HG03095 (cell line): ENCODE results near the gene ITPR2.

Source experiments
- ATAC-seq: cut with Tn5 transposase; IDR thresholded peaks from one replicate; pipeline ENCODE4 v1.9.1; 2021; ENCODE audit warnings: moderate library complexity; ENCODE audit not compliant: unreplicated experiment

The ITPR2 gene

DNA sequence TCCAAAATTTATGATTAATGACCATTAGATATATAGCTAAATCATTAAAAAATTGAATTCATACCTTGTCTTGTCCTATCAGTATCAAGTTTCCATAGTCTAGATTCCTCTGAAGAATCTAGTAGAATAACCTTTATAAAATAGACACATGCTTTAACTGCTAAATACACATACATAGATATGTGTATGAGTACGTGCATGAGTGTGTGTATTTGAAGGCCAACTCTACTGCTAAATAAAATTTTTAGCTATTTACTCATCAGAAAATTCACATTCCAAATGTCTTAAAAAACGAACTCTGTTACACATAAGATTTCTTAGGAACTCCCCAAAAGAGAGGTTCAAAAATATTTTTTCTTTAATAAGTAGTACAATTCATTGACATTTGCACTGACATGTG, 404.6 kb downstream of the ITPR2 start:
- ATAC-seq = no peak

DNA sequence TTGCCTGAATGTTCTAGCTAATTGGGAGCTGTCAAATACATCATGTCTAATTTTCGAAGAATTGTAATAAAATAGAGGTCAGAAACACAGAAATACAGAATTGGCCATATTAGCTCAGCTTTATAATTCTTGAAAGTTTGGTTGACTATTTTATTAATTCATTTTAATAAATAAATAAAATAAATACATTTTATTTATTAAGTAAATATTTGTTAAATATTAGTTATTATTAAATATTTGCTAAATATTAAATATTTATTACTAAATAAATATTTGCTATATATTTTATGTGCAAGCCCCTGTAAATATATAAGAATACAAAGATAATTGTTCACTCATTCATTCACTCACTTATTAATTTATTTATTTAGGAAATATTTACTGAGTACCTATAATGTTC, 406.3 kb downstream of the ITPR2 start:
- no peak for ATAC-seq

DNA sequence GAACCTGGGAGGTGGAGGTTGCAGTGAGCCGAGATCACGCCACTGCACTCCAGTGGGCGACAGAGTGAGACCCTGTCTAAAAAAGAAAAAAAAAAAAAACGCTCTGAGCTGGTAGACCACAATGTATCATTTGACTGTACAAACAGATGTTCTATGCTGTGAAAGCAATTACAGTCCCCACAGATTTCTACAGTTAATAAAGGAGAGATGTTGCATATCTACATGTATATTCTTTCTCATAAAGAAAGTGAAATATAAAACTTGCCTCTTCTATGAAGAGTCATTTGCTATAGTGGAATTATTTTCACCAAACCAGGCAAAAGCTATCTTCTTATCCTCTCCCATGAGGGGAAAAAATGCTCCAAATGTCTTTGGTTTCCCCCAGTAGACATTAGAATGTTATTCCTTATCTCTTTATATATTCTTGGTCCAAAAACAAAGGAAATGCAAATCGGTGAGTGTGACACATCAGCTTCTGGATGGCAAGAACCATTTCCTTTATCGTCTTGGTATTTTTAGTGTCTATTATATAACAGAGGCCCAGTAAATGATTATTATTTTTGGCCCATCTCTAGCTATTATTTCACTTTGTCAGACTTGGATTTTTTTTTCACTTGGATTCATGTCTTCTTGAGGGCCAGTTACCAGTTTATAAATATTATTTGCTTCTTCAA, 407.3 kb downstream of the ITPR2 start:
- ATAC-seq = peak; percentile 49

DNA sequence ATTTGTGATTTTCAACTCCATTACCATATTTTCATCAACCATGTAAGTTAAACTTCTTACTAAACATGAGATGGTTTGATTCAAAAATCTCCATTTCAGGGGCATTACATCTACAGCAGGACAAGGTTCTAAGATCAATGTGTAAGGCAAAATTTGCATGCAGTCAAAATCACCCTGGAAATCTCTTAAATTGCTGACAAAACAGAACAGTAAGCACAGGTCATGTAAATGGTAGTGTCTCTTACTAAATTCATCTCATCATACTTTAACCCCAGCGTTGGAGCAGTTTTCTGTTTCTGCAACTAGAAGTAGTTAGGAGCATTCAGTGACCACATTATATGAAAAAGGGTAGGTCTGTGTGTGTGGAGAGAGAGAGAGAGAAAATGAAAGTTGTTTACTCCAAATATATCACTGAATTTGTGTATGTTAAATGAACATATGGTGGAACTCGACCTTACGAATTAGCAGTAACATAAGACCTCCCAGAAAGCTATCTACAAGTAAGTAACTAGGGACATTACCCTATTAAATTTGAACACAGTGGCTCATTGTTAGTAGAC, 410.1 kb downstream of the ITPR2 start:
- ATAC-seq = peak; percentile 56

DNA sequence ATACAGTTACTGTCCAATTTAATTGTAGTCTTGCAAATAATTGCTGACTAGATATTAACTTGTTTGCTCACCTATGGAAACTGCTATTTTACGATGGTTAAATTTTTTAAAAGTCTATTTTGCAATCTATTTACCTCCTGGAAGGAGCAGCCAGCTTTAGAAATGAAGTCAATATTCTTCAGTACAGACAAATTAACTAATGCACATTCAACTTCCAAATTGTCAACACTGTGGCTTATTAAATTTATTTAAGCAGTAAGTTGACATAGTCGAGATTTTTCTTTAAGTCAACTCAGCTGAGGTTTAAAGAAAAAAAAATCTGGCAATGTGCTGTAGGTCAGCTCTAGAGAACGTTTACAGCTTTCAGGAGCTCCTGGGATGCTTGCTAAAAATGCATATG, 416.4 kb downstream of the ITPR2 start:
- no peak for ATAC-seq

DNA sequence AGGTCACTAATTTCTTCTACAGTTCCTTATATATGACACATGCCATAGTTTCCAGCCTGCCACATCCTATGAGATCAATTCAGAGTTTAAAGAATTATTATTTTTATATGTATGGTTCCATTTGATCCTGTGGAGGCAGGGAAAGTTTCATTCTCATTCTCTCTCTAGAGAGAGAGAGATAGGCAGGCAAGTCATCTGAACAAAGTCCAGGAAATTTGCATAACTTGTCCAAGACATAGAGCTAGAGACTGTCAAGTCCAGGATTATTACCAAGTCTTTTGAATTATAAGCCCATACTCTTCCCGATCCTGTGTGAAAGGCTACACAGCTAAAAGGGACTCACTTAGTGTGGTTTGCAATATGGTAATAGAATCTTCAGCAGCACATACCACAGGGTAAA, 422.3 kb downstream of the ITPR2 start:
- no peak for ATAC-seq

DNA sequence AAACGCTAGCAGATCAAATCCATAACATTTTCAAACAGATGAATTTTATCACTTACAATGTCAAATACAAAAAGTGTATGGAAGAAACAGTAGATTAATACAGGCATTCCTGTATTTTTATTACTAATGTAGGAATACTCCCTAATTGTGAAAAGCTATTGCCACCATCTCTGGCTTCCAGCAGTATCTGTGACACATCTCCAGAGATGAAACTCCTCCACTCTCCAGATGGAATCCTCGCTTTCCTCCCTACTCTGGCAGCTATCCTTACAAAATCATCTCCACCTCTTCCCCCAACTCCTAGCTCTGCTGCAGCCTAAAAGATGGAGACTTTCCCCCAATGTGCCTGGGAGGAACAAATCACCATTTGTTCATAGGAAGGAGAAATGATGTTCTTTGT, 426.2 kb downstream of the ITPR2 start:
- no peak for ATAC-seq

DNA sequence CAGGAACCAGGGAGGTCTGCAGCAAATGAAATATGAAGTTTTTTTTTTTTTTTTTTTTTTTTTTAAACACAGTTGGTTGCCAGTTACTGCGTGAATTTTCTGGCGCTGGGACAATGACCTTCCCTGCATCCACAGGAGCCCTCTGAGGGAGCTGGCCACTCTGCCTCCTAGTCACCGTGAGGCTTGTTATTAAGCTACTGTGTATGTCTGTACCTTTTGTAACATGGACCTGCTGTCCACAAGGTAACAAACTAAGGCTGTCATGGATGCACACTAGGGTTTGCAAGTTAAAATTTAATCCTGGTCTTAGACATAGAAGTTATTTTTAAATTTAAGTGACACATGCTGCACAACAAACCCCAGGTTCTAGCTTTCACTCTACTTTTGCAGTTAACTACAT, 426.6 kb downstream of the ITPR2 start:
- no peak for ATAC-seq

DNA sequence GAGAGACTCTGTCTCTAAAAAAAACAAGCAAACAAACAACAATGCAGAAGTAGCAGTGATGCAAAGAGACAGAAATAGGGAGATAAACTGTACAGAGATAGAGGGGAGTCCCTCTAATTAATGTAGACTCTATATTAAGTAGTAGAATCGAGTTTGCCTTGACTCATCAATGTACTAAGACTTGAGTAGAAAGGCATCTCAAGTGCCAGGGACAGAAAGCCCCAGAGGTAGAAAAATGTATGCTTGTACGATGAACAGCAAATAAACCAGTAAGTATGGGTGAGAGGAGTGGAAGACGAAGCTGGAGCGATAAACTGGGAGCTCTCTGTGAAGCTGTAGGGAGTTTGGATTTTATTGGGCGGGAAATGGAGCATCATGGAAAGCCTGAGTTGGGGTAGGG, 429.4 kb downstream of the ITPR2 start:
- no peak for ATAC-seq

DNA sequence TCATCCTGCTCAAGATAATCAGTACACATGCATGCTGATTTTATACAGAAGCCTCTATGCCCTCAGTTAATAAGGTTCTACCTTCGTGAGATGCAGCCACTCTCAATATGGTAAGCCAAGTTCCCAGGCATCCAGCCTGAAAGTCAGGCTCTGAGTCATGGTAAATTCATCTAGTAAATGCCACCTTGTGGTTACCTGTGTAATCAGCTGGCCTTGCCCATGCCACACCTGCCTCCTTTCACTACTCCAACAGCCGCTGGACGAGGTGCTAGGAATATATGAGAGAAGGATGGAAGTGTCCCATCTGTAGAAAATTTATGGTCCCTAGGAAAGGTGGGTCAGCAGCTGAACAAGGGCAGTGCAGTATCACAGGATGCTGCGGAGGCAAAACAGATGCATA, 430.3 kb downstream of the ITPR2 start:
- no peak for ATAC-seq

DNA sequence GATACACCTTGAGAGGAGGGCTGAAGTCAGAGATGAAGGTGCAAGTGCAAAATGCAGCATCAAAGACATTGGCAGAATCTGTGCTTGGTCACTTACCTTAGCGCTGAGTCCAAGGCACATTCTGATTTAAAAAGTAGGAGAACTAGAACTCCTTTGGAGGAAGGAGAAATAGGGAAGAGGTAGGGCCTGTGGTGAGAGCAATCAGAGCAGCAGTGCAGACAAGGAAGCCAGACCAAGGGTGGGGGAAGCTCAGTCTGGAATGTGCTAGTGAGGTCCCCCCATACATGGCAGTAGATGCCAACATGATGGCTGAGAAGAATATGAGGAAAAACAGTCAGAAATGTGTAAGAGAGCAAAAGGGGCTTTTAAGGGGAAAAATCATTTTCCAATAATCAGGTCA, 431.1 kb downstream of the ITPR2 start:
- ATAC-seq = no peak

DNA sequence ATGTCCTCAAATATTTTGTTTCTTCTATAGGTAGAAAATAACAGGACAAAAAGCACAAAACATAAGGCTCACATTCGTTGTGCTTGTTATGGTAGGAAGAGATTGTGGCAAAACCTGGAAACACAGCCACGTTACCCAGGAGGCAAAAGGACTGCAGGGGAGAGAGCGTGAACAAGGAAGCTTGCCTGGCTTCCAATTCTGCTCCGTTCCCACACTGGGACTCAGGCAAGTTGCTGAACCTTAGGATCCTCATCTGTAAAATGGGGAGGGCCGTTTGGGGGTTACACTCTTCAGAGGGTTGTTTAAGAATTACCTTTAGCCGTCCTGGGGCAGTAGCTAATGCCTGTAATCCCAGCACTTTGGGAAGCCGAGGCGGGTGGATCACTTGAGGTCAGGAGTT, 432.4 kb downstream of the ITPR2 start:
- ATAC-seq = no peak

DNA sequence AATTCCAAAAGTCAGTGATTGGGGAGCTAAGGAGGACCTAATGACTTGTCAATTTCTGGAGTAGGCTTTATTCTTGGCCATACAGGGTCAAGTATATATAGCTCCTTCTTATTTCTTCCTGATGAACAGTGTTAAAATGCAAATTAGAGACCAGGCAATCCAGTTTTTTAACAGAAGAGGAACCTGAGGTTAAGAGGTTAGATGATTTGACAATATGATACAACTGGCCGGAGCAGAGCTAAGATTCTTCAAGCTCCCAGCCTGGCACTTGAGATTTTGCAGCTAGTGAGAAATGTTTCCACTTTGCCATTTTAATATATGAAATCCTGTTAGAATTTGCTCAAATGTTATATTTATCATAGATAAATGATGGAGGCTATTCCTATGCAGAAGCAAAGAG, 433.6 kb downstream of the ITPR2 start:
- ATAC-seq = no peak

DNA sequence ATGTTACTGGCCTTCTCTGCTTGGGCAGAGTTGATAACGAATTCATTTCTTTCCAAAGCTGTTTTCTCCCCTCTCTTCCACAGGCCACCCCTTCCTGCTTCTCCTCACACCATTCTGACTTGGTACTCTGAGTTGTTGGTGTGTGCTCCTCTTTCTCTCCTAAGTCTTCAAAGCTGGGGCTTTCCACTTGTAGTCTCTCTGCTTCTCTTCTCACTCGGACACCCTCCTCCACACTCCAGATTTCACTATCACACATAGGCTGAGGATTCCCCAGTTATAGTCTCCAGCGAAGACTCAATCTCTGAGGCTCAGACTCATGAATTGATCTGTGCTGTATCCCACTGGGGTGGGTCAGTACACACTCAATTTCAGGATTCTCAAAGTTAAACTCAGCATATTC, 436.6 kb downstream of the ITPR2 start:
- ATAC-seq = peak; percentile 59

DNA sequence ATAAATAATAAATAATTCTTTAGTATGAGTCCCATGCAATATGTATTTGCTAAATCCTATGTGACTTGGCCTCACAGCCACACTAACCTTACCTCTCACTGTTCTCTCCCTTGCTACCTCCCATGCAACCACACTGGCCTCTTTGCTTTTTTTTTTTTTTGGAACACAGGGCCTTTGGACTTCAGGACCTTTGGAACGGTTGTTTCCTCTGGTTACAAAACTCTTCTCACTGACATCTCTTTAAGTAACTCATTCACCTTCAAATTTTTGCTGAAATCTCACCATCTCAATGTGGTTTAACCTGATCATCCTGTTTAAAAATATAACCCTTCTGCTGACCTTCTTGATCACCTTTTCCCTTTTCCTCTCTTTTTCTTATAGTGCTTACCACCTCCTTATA, 443.7 kb downstream of the ITPR2 start:
- no peak for ATAC-seq

DNA sequence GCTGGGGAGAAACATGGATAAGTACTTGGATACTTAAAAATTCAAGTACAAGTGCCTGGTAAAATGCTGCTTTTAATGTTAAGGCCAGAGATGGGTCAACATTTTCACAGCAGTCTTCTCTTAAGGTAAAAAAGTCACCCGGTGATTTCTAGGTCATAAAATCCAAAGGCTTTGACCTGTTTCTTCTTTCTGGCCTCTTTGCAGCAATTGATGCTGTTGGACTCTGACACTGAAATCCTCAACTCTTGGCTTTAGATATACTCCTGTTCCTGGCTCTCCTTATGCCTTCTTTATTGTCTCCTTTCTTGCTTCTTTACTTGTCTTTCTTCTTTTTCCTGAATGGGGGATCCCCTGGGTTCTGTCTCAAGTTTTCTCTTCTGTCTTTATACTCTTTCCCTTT, 448.5 kb downstream of the ITPR2 start:
- ATAC-seq = no peak

DNA sequence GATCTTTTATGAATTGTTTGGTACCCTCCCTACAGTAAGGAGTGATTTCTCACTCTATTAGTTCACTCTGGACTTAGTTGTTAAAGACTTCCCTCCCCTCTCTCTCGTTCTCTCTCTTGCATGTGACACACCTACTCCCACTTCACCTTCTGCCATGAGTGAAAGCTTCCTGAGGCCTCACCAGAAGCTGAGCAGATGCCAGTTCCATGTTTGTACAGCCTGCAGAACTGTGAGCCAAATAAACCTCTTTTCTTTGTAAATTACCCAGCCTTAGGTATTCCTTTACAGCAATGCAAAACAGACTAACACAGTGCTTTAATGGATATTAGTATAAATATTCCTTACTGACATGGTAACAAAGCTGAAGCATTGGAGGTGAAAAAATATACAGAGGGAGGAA, 450.0 kb downstream of the ITPR2 start:
- no peak for ATAC-seq

DNA sequence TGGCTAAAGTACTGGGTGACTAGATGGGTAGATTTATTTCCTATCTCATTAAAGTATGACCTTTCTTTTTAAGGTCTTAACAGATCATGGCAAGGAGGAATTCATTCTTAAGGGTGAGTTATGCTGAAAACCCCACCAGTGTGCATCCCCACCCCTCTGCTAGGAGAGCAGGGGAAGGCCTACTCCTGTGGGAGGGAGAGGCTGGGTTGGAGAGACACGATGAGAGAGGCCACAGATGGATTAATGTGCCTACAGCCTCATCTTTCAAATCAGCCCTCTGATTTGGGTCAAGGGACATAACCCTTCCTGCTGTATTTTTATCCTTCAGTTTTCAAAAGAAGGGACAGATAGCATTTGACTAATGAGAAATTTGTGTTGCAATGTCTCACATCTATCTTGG, 452.1 kb downstream of the ITPR2 start:
- ATAC-seq = no peak

DNA sequence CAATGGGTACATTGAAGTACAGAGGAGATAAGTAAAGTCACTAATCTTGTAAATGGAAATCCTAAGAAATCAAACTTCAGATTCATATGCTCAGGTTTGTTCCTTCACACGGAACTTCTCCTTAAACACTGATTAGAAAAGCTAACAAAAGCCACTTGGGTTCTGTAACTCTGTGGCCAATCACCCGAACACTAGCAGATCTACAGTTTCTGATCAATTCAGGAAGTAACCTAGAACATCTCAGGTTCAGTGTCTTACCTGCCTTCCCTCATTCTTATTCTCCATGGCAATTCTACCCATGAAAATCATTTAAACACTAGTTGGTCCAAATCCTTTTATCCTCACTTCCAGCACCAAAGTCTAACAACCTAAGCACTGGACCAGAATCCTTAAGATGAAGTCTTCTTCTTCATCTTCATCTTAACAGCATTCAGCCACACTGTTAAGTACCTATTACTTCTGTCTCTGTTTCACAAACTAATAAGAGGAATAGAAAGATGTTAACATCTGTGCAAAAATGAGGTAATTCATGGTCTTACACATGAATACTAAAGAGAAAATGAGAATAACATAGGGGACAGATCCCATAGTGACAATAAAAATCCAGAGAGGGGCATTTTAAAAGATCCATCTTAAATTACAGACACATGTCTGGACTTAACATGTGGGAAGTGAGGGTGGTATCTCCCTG, 453.1 kb downstream of the ITPR2 start:
- no peak for ATAC-seq

DNA sequence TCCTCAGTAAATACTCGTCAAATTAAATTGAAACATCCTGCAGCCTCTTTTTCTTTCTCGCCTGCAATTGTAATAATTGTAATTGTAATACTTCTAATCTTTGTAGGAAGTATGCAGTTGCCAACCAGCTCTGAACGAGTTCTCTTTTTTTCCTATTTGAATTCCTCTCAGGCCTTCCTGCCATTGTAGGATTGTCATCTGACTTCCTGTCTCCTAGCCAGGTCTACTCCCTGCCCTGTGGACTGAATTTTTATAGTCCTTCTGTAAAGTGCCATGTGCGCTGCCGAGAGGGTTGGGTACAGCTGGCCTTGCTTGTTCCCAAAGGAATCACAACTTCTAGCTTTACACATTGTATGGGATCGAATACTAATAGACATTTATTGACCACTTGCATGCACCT, 454.3 kb downstream of the ITPR2 start:
- ATAC-seq = no peak

DNA sequence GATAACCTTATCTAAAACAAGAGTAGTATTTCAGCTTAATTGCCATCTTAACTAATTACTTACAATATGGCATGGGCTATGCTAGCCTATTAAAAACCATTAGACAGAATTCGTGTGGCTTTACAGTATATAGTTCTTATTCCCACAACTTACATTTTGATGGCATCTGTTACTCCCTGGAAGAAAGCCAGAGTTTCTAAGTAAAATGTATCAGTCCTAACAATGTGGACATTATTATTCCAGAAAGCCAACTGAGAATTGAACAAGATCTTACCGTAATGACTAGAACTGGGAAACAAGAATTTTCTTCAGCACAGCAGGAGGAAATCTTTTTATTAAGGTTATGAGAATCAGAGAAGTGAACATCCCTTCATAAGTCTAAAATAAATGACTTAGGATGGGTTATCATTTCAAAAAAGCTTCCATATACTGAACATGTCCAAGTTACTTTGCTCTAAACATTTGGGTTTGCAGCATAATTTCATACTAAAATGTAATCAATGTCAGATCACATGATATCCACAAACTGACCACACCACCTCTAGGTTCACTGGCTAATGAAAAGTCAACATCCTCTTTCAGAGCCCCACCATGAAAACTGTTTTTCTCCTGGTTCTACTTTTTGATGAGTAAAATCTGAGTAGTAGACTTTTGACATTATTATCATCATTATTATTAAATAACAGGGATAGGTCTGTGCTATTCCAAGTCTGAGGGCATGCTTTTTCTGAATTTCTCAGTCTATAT, 457.9 kb downstream of the ITPR2 start:
- no peak for ATAC-seq
